Stimulated activated CD4-positive, alpha-beta T cell treated with anti-CD3 and anti-CD28 coated beads, Interleukin-1b, Interleukin-23, amount 100 ng/mL, for 4 hours (primary cell): ENCODE measurements around the gene NFASC.

Experiments used
- DNase-seq, 2 donors: peaks; one replicate each; pipeline ENCODE4 v3.0.0-alpha.2; 2020; ENCODE audit warnings: low read depth in 2 of 2

The NFASC gene

GRCh38 chr1:204928671-204929486 is 58.2 kb downstream of the NFASC start:
- DNase-seq = no peak

GRCh38 chr1:204929487-204930154 is 59.0 kb downstream of the NFASC start:
- no peak for DNase-seq

GRCh38 chr1:204930155-204930523 is 59.5 kb downstream of the NFASC start:
- no peak for DNase-seq

GRCh38 chr1:204931313-204931712 is 60.7 kb downstream of the NFASC start:
- DNase-seq = no peak

GRCh38 chr1:204931768-204932572 is 61.3 kb downstream of the NFASC start:
- no peak for DNase-seq

- no peak for DNase-seq
Measured at GRCh38 chr1:204932573-204932909, 61.9 kb downstream of the NFASC start.

- no peak for DNase-seq
Measured at GRCh38 chr1:204935155-204935554, 64.5 kb downstream of the NFASC start.

- DNase-seq = no peak
Measured at GRCh38 chr1:204936765-204937164, 66.1 kb downstream of the NFASC start.

- DNase-seq = no peak
Measured at GRCh38 chr1:204937901-204938300, 67.2 kb downstream of the NFASC start.

GRCh38 chr1:204940591-204940990 is 69.9 kb downstream of the NFASC start:
- DNase-seq = no peak

- DNase-seq = peak; percentile 5 to 31
Measured at GRCh38 chr1:204941421-204942338, 71.0 kb downstream of the NFASC start.

- DNase-seq = no peak
Measured at GRCh38 chr1:204943495-204943894, 72.8 kb downstream of the NFASC start.

- no peak for DNase-seq
Measured at GRCh38 chr1:204944662-204945061, 74.0 kb downstream of the NFASC start.

- no peak for DNase-seq
Measured at GRCh38 chr1:204945565-204945977, 74.9 kb downstream of the NFASC start.

- DNase-seq = no peak
Measured at GRCh38 chr1:204946640-204947039, 76.0 kb downstream of the NFASC start.

GRCh38 chr1:204947338-204947737 is 76.7 kb downstream of the NFASC start:
- DNase-seq = no peak

GRCh38 chr1:204947747-204948146 is 77.1 kb downstream of the NFASC start:
- no peak for DNase-seq

GRCh38 chr1:204950353-204951001 is 79.8 kb downstream of the NFASC start:
- DNase-seq = no peak

GRCh38 chr1:204958317-204959307 is 88.0 kb downstream of the NFASC start:
- DNase-seq = no peak

GRCh38 chr1:204959374-204959773 is 88.7 kb downstream of the NFASC start:
- DNase-seq = no peak
